Measurements from ENCODE around the gene PSRC1.

PSRC1 gene

GRCh38 chr1:109274533-109275476 is 8.1 kb downstream of the PSRC1 start:
- Histone ChIP-seq H3K9me3 (ENCODE audit: insufficient read depth, low read depth, low read length) (no peaks in the 10 kb centered on the region), H3K9ac (ENCODE audit: low read depth, low read length, poor library complexity, severe bottlenecking) (no peak overlapping the region), H3K4me3 (ENCODE audit: low read length, poor library complexity, severe bottlenecking) (no peak overlapping the region), H2AFZ (ENCODE audit: low read length) (no peak overlapping the region), H3K9me2 (replicated peaks; ENCODE audit: low read depth, low read length) (no peaks in the 10 kb centered on the region), H3K36me3 (ENCODE audit: insufficient read depth, low read length) (no peaks in the 10 kb centered on the region), H3F3A (ENCODE audit: low read depth) (no peaks in the 10 kb centered on the region), H3K27me3 (ENCODE audit: insufficient read depth, low read length, poor library complexity, severe bottlenecking) (no peaks in the 10 kb centered on the region), H3K4me1 (ENCODE audit: insufficient read depth, low read length, poor library complexity, severe bottlenecking) (peaks cover 4% of the 10 kb centered on the region), H4K20me1 (ENCODE audit: insufficient read depth, low read length, poor library complexity, severe bottlenecking) (no peaks in the 10 kb centered on the region), H3K4me2 (ENCODE audit: low read depth, low read length, poor library complexity, severe bottlenecking) (no peak overlapping the region), H3K79me2 (ENCODE audit: insufficient read depth, low read length) (peaks cover 4% of the 10 kb centered on the region; the same call in 1 of the 2 replicates)
- TF ChIP-seq CTCF (conservative IDR thresholded peaks at IDR 0.05; ENCODE audit: low read length) = no peak
- TF ChIP-seq EZH2phosphoT487 (IDR thresholded peaks at IDR 0.05; ENCODE audit: borderline replicate concordance) = no peak

GRCh38 chr1:109273570-109274288 is 9.2 kb downstream of the PSRC1 start:
- no peaks in the 10 kb centered on the region for H3K79me2 ChIP-seq (ENCODE audit: insufficient read depth, low read length)
- H3K36me3 ChIP-seq (ENCODE audit: insufficient read depth, low read length) = no peaks in the 10 kb centered on the region
- no peak overlapping the region for H3K4me2 ChIP-seq (ENCODE audit: low read depth, low read length, poor library complexity, severe bottlenecking)
- no peaks in the 10 kb centered on the region for H3K9me3 ChIP-seq (ENCODE audit: insufficient read depth, low read depth, low read length)
- H4K20me1 ChIP-seq (ENCODE audit: insufficient read depth, low read length, poor library complexity, severe bottlenecking) = no peaks in the 10 kb centered on the region
- H3K27me3 ChIP-seq (ENCODE audit: insufficient read depth, low read length, poor library complexity, severe bottlenecking) = no peaks in the 10 kb centered on the region
- peaks cover 3% of the 10 kb centered on the region for H3K4me1 ChIP-seq (ENCODE audit: insufficient read depth, low read length, poor library complexity, severe bottlenecking)
- H2AFZ ChIP-seq (ENCODE audit: low read length) = no peak overlapping the region
- H3F3A ChIP-seq (ENCODE audit: low read depth) = no peaks in the 10 kb centered on the region
- no peaks in the 10 kb centered on the region for H3K9me2 ChIP-seq (replicated peaks; ENCODE audit: low read depth, low read length)
- no peak overlapping the region for H3K9ac ChIP-seq (ENCODE audit: low read depth, low read length, poor library complexity, severe bottlenecking)
- H3K4me3 ChIP-seq (ENCODE audit: low read length, poor library complexity, severe bottlenecking) = no peak overlapping the region
- no peak for TF ChIP-seq EZH2phosphoT487 (IDR thresholded peaks at IDR 0.05; ENCODE audit: borderline replicate concordance)
- TF ChIP-seq CTCF (conservative IDR thresholded peaks at IDR 0.05; ENCODE audit: low read length) = no peak

- no peak overlapping the region for H3K4me2 ChIP-seq (ENCODE audit: low read depth, low read length, poor library complexity, severe bottlenecking)
Measured at GRCh38 chr1:109272831-109273547, 10.0 kb downstream of the PSRC1 start.

More at GRCh38 chr1:109272831-109273547, 10.0 kb downstream of the PSRC1 start:
- Histone ChIP-seq H3K4me3 (ENCODE audit: low read length, poor library complexity, severe bottlenecking) (no peak overlapping the region), H3K9me3 (ENCODE audit: insufficient read depth, low read depth, low read length) (no peaks in the 10 kb centered on the region), H3K79me2 (ENCODE audit: insufficient read depth, low read length) (no peaks in the 10 kb centered on the region), H3K9me2 (replicated peaks; ENCODE audit: low read depth, low read length) (no peaks in the 10 kb centered on the region), H3K36me3 (ENCODE audit: insufficient read depth, low read length) (no peaks in the 10 kb centered on the region), H4K20me1 (ENCODE audit: insufficient read depth, low read length, poor library complexity, severe bottlenecking) (no peaks in the 10 kb centered on the region), H3F3A (ENCODE audit: low read depth) (no peaks in the 10 kb centered on the region), H3K9ac (ENCODE audit: low read depth, low read length, poor library complexity, severe bottlenecking) (no peak overlapping the region), H2AFZ (ENCODE audit: low read length) (no peak overlapping the region), H3K4me1 (ENCODE audit: insufficient read depth, low read length, poor library complexity, severe bottlenecking) (peaks cover 3% of the 10 kb centered on the region), H3K27me3 (ENCODE audit: insufficient read depth, low read length, poor library complexity, severe bottlenecking) (no peaks in the 10 kb centered on the region)
- TF ChIP-seq EZH2phosphoT487 (IDR thresholded peaks at IDR 0.05; ENCODE audit: borderline replicate concordance) (no peak), CTCF (conservative IDR thresholded peaks at IDR 0.05; ENCODE audit: low read length) (no peak)
